ENCODE data around the gene RPEL1.
A peak's percentile ranks its signal among the peaks of the same experiment; 100 is the strongest.

Gene RPEL1

GRCh38 chr10:103259989-103260388 is 14.3 kb downstream of the RPEL1 start:
- no peak for DNase-seq (ENCODE audit: extremely low read depth, low read depth)
- no peak for TF ChIP-seq CTCF (IDR thresholded peaks at IDR 0.05; ENCODE audit: low read depth, low read length)

GRCh38 chr10:103262229-103262628 is 16.5 kb downstream of the RPEL1 start:
- no peak for DNase-seq (ENCODE audit: extremely low read depth, low read depth)
- no peak for TF ChIP-seq CTCF (IDR thresholded peaks at IDR 0.05; ENCODE audit: low read depth, low read length)

GRCh38 chr10:103265717-103266329 is 20.1 kb downstream of the RPEL1 start:
- TF ChIP-seq CTCF (IDR thresholded peaks at IDR 0.05; ENCODE audit: low read depth, low read length), result no peak
- no peak for DNase-seq (ENCODE audit: extremely low read depth, low read depth)

GRCh38 chr10:103273041-103273441 is 27.4 kb downstream of the RPEL1 start:
- TF ChIP-seq CTCF (IDR thresholded peaks at IDR 0.05; ENCODE audit: low read depth, low read length), result no peak
- peak; percentile 98 for DNase-seq (ENCODE audit: extremely low read depth, low read depth)

DNA sequence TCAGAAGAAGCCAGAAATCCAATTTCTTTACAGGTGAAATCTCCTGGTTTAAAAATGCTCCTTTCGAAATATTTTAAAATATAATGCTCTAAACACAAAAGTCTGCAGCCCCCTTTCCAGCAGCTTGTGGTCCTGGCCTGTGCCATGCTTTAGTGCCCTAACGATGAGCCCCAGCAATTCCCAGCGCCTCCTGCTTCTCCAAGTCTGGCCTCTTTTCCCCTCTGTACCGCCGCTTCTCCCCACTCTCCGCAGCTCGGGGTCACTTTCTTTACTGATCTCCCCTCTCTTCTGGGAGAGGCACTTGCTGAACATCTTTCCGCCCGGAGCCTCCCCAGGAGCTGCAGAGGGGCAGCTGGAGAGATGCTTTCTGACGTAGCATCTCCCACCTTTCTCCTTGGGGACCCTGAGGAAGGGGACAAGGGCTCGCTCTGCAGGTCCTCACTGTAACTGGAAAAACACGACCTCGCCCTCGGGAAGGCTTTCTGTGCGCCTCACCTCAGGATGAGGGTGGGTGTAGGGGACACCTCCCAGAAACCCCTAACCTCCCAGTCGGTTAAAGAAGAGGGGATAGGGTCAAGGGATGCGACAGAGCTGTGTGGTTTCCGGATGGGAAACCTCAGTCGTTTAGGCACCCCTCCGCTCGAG is 30.7 kb downstream of the RPEL1 start:
- DNase-seq (ENCODE audit: extremely low read depth, low read depth), result no peak
- TF ChIP-seq CTCF (IDR thresholded peaks at IDR 0.05; ENCODE audit: low read depth, low read length), result no peak

DNA sequence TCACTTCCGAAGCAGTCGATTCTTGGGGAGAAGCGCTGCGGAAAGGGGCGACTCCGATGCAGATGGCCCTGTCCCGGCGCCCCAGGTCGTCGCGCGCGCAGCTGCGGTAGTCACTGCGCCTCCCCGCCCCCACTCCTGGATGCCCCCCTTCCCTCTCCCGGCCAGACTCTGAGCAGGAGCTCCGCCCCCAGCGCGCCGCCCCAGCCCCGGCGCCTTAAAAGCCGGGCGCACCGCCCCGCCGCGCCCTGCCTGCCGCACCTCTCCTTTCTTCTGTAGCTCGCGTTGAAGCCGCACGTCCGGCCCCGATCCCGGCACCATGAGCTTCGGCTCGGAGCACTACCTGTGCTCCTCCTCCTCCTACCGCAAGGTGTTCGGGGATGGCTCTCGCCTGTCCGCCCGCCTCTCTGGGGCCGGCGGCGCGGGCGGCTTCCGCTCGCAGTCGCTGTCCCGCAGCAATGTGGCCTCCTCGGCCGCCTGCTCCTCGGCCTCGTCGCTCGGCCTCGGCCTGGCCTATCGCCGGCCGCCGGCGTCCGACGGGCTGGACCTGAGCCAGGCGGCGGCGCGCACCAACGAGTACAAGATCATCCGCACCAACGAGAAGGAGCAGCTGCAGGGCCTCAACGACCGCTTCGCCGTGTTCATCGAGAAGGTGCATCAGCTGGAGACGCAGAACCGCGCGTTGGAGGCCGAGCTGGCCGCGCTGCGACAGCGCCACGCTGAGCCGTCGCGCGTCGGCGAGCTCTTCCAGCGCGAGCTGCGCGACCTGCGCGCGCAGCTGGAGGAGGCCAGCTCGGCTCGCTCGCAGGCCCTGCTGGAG is 31.4 kb downstream of the RPEL1 start, which contains the start of gene INA:
TSS of gene INA (plus strand) at position 243 of the 817 bp plus-strand sequence. CDS start at position 317, 74 bp downstream.
- TF ChIP-seq CTCF (IDR thresholded peaks at IDR 0.05; ENCODE audit: low read depth, low read length), result no peak
- no peak for DNase-seq (ENCODE audit: extremely low read depth, low read depth)

Data from AG09319 (cell line).